GM19193 (cell line): ENCODE results near the gene FBLN2.

Experiments
- POLR2A ChIP-seq: IDR thresholded peaks from 4 replicates; pipeline ENCODE4 v1.6.1; 2011; ENCODE audit not compliant: insufficient read depth, insufficient read length; ENCODE audit errors: extremely low read depth

Gene FBLN2

GRCh38 chr3:13521309-13521708 lies 27.6 kb upstream of the FBLN2 start:
- TF ChIP-seq POLR2A, result no peak

GRCh38 chr3:13522236-13522635 lies 26.7 kb upstream of the FBLN2 start:
- no peak for TF ChIP-seq POLR2A

GRCh38 chr3:13524979-13525669 lies 23.8 kb upstream of the FBLN2 start:
- TF ChIP-seq POLR2A, result no peak

- TF ChIP-seq POLR2A, result no peak
Observed at GRCh38 chr3:13525827-13526625, 22.9 kb upstream of the FBLN2 start.

- no peak for TF ChIP-seq POLR2A
Observed at GRCh38 chr3:13526626-13526949, 22.3 kb upstream of the FBLN2 start.

GRCh38 chr3:13528217-13528867 lies 20.6 kb upstream of the FBLN2 start:
- no peak for TF ChIP-seq POLR2A

- TF ChIP-seq POLR2A, result no peak
Observed at GRCh38 chr3:13529196-13530112, 19.5 kb upstream of the FBLN2 start.

- no peak for TF ChIP-seq POLR2A
Observed at GRCh38 chr3:13530241-13531009, 18.5 kb upstream of the FBLN2 start.

GRCh38 chr3:13532085-13532484 lies 16.8 kb upstream of the FBLN2 start:
- TF ChIP-seq POLR2A, result no peak

GRCh38 chr3:13532631-13533030 lies 16.3 kb upstream of the FBLN2 start:
- no peak for TF ChIP-seq POLR2A

- no peak for TF ChIP-seq POLR2A
Observed at GRCh38 chr3:13533885-13534301, 15.0 kb upstream of the FBLN2 start.

- no peak for TF ChIP-seq POLR2A
Observed at GRCh38 chr3:13535526-13535875, 13.4 kb upstream of the FBLN2 start.

GRCh38 chr3:13535905-13536304 lies 13.0 kb upstream of the FBLN2 start:
- no peak for TF ChIP-seq POLR2A

- TF ChIP-seq POLR2A, result no peak
Observed at GRCh38 chr3:13536432-13536831, 12.5 kb upstream of the FBLN2 start.

GRCh38 chr3:13536832-13537231 lies 12.1 kb upstream of the FBLN2 start:
- TF ChIP-seq POLR2A, result no peak
